ENCODE measurements around the gene IFIT1. TPM values are rescaled to one million over a fixed set of nuclear protein-coding genes. Genes with fewer than 3 reads are reported as not detected.
"Not testable (repeated sequence)": the region's sequence is repeated elsewhere in the genome, so short reads cannot be mapped to it uniquely, and the experiment has no call there.

The IFIT1 gene
- total RNA-seq, 1 experiment from 2014 or later = 21.7 TPM

GRCh38 chr10:89421018-89421476 lies 28.6 kb downstream of the IFIT1 start:
- DNase-seq (ENCODE audit: low spot score) = no peak
- in situ Hi-C loops (cut with HindIII; ENCODE audit: low sequenced_read_pairs) = no loop called here

- in situ Hi-C loops (cut with HindIII; ENCODE audit: low sequenced_read_pairs) = no loop called here
- no peak for DNase-seq (ENCODE audit: low spot score)
These were observed 32.6 kb downstream of the IFIT1 start for GRCh38 chr10:89425000-89425399.

GRCh38 chr10:89426230-89426868 lies 33.9 kb downstream of the IFIT1 start:
- in situ Hi-C loops (cut with HindIII; ENCODE audit: low sequenced_read_pairs) = no loop called here
- peak; percentile 58 for DNase-seq (ENCODE audit: low spot score)

- no peak for DNase-seq (ENCODE audit: low spot score)
- in situ Hi-C loops (cut with HindIII; ENCODE audit: low sequenced_read_pairs) = no loop called here
These were observed 35.2 kb downstream of the IFIT1 start for GRCh38 chr10:89427629-89428028.

GRCh38 chr10:89428877-89429276 lies 36.5 kb downstream of the IFIT1 start:
- in situ Hi-C loops (cut with HindIII; ENCODE audit: low sequenced_read_pairs) = no loop called here
- no peak for DNase-seq (ENCODE audit: low spot score)

GRCh38 chr10:89431977-89432376 lies 39.6 kb downstream of the IFIT1 start:
- DNase-seq (ENCODE audit: low spot score) = no peak
- in situ Hi-C loops (cut with HindIII; ENCODE audit: low sequenced_read_pairs) = no loop called here

- DNase-seq (ENCODE audit: low spot score) = no peak
- in situ Hi-C loops (cut with HindIII; ENCODE audit: low sequenced_read_pairs) = no loop called here
These were observed 46.1 kb downstream of the IFIT1 start for GRCh38 chr10:89438525-89438924.

GRCh38 chr10:89440226-89441009 lies 48.0 kb downstream of the IFIT1 start:
- DNase-seq (ENCODE audit: low spot score) = no peak
- in situ Hi-C loops (cut with HindIII; ENCODE audit: low sequenced_read_pairs) = no loop called here

GRCh38 chr10:89442289-89442688 lies 49.9 kb downstream of the IFIT1 start:
- in situ Hi-C loops (cut with HindIII; ENCODE audit: low sequenced_read_pairs) = no loop called here
- DNase-seq (ENCODE audit: low spot score) = no peak

- in situ Hi-C loops (cut with HindIII; ENCODE audit: low sequenced_read_pairs); DNase-seq (ENCODE audit: low spot score): not testable (repeated sequence)
These were observed 52.4 kb downstream of the IFIT1 start for GRCh38 chr10:89444819-89445218.

- DNase-seq (ENCODE audit: low spot score) = no peak
- in situ Hi-C loops (cut with HindIII; ENCODE audit: low sequenced_read_pairs) = no loop called here
These were observed 58.5 kb downstream of the IFIT1 start for GRCh38 chr10:89450901-89451300.

- in situ Hi-C loops (cut with HindIII; ENCODE audit: low sequenced_read_pairs) = no loop called here
- DNase-seq (ENCODE audit: low spot score) = no peak
These were observed 59.8 kb downstream of the IFIT1 start for GRCh38 chr10:89452193-89452592.

GRCh38 chr10:89454561-89455347 lies 62.3 kb downstream of the IFIT1 start:
- DNase-seq (ENCODE audit: low spot score) = no peak
- in situ Hi-C loops (cut with HindIII; ENCODE audit: low sequenced_read_pairs) = no loop called here

Other genes with a start within 250 kb of the IFIT1 start
- gene CH25H, start 185.3 kb upstream of the IFIT1 start, total RNA-seq (2014; rRNA removed; shearing (Covaris generic)) = not detected in 2 replicates
- 23.0 and 32.1 TPM in 2 replicates for gene LIPA, start 140.8 kb upstream of the IFIT1 start, total RNA-seq (2014; rRNA removed; shearing (Covaris generic))
- gene IFIT2, start 90.6 kb upstream of the IFIT1 start, total RNA-seq (2014; rRNA removed; shearing (Covaris generic)) = 0.80 and 1.1 TPM in 2 replicates
- gene IFIT3, start 64.6 kb upstream of the IFIT1 start, total RNA-seq (2014; rRNA removed; shearing (Covaris generic)) = 2.4 and 2.7 TPM in 2 replicates
- gene IFIT1B, start 14.6 kb upstream of the IFIT1 start, total RNA-seq (2014; rRNA removed; shearing (Covaris generic)) = not detected in 2 replicates
- 2.4 and 2.5 TPM in 2 replicates for gene IFIT5, start 21.9 kb downstream of the IFIT1 start, total RNA-seq (2014; rRNA removed; shearing (Covaris generic))
- not detected in 2 replicates for gene SLC16A12, start 143.0 kb downstream of the IFIT1 start, total RNA-seq (2014; rRNA removed; shearing (Covaris generic))

Data from G401 (cell line).